HepG2 (cell line): ENCODE results near the gene ZNF512B. TPM values are rescaled to one million over a fixed set of nuclear protein-coding genes. Genes with fewer than 3 reads are reported as not detected.

Source experiments
- CENPT ChIP-seq: sonication (generic); formaldehyde crosslinking; IDR thresholded peaks from 2 replicates; pipeline ENCODE4 v1.8.0; 2022; ENCODE audit warnings: low read depth, mild to moderate bottlenecking, moderate library complexity, missing genetic modification reagents
- CENPX ChIP-seq: sonication (generic); formaldehyde crosslinking; IDR thresholded peaks from 2 replicates; pipeline ENCODE4 v1.9.0; 2021; ENCODE audit warnings: mild to moderate bottlenecking, missing genetic modification reagents, moderate library complexity
- FOXP1 ChIP-seq, 2 experiments: fragments of 450-650 bp in 1 of 2; IDR thresholded peaks; 2 replicates each; pipeline ENCODE4 v1.6.1; 2017 to 2018; ENCODE audit warnings: antibody characterized with exemption in 1 of 2
- HNRNPL ChIP-seq: fragments of 200-400 bp; formaldehyde crosslinking; IDR thresholded peaks from 2 replicates; pipeline ENCODE4 v1.6.1; 2017; ENCODE audit warnings: mild to moderate bottlenecking, low read depth, low read length
- ISX ChIP-seq: sonication (generic); formaldehyde crosslinking; conservative IDR thresholded peaks from 2 replicates; pipeline ENCODE4 v1.5.0; 2020; ENCODE audit warnings: missing genetic modification reagents
- KDM5A ChIP-seq: fragments of 200-600 bp; sonication (generic); IDR thresholded peaks from 2 replicates; pipeline ENCODE4 v1.7.0; 2018; ENCODE audit warnings: antibody characterized with exemption, mild to moderate bottlenecking, low read length, borderline replicate concordance
- KLF12 ChIP-seq: sonication (generic); formaldehyde crosslinking; IDR thresholded peaks from 2 replicates; pipeline ENCODE4 v1.4.0; 2020; ENCODE audit warnings: missing genetic modification reagents, borderline replicate concordance
- MATR3 ChIP-seq: sonication (generic); formaldehyde crosslinking; IDR thresholded peaks from 2 replicates; pipeline ENCODE4 v1.4.0; 2020; ENCODE audit warnings: missing genetic modification reagents
- MLLT10 ChIP-seq: sonication (generic); formaldehyde crosslinking; IDR thresholded peaks from 2 replicates; pipeline ENCODE4 v1.4.0; 2020; ENCODE audit warnings: missing genetic modification reagents
- PCBP2 ChIP-seq: fragments of 200-400 bp; formaldehyde crosslinking; optimal IDR thresholded peaks from 2 replicates; pipeline ENCODE3; 2018; ENCODE audit warnings: low read length, low read depth; ENCODE audit not compliant: poor library complexity, severe bottlenecking
- SRY ChIP-seq: sonication (generic); formaldehyde crosslinking; IDR thresholded peaks from 2 replicates; pipeline ENCODE4 v1.8.0; 2022; ENCODE audit warnings: mild to moderate bottlenecking, missing genetic modification reagents
- TCF7 ChIP-seq: sonication (generic); IDR thresholded peaks from 2 replicates; pipeline ENCODE4 v1.6.1; 2016; ENCODE audit warnings: antibody characterized with exemption, low read depth
- ZBTB21 ChIP-seq: sonication (generic); formaldehyde crosslinking; IDR thresholded peaks from 2 replicates; pipeline ENCODE4 v1.4.0; 2020; ENCODE audit warnings: missing genetic modification reagents
- ZKSCAN5 ChIP-seq: sonication (generic); formaldehyde crosslinking; IDR thresholded peaks from 2 replicates; pipeline ENCODE4 v1.5.1; 2020; ENCODE audit warnings: mild to moderate bottlenecking, missing genetic modification reagents
- ZNF143 ChIP-seq: sonication (generic); formaldehyde crosslinking; IDR thresholded peaks from 2 replicates; pipeline ENCODE4 v1.4.0; 2020; ENCODE audit warnings: missing genetic modification reagents
- ZNF275 ChIP-seq: sonication (generic); formaldehyde crosslinking; IDR thresholded peaks from 2 replicates; pipeline ENCODE4 v1.8.0; 2022; ENCODE audit warnings: missing genetic modification reagents, mild to moderate bottlenecking, inconsistent platforms, borderline replicate concordance
- ZNF549 ChIP-seq: sonication (generic); formaldehyde crosslinking; IDR thresholded peaks from 2 replicates; pipeline ENCODE4 v1.5.0; 2020; ENCODE audit warnings: missing genetic modification reagents
- ZNF644 ChIP-seq: IDR thresholded peaks from 2 replicates; pipeline ENCODE4 v1.6.1; 2016; ENCODE audit warnings: low read depth
- polyA plus RNA-seq, 8 experiments: library from polyadenylated mRNA; depleted of rRNA in 3 of 8; stranded (reverse) in 7 of 8; unstranded in 1 of 8; fragments of >200 nt; fragmentation: Illumina TruSeq in 4 of 8; extraction: Trizol in 4 of 8; gene quantifications; 2 replicates each; pipeline versions ENCODE4 v1.2.1 to v1.2.3, GENCODE V29; 2011 to 2016; ENCODE audit warnings: low read depth in 4 of 8, missing spikeins in 1 of 8, mixed read lengths in 1 of 8; ENCODE audit not compliant: insufficient read depth in 1 of 8
- total RNA-seq, 5 experiments: library from RNA; depleted of rRNA; stranded (reverse); fragments of >200 nt; fragmentation: Illumina TruSeq; extraction: Trizol; gene quantifications; 2 replicates each; pipeline ENCODE4 v1.2.3, GENCODE V29; 2016; ENCODE audit warnings: low read depth in 1 of 5
- TF ChIP-seq, protein P1 (sequence below), 2 experiments: IDR thresholded peaks; 2 replicates each; pipeline ENCODE4 v1.6.1; 2011 to 2012; ENCODE audit warnings: low read length in 2 of 2, borderline replicate concordance in 1 of 2, low read depth in 1 of 2, mild to moderate bottlenecking in 1 of 2, moderate library complexity in 1 of 2
- TF ChIP-seq, protein P2 (sequence below): sonication (generic); formaldehyde crosslinking; IDR thresholded peaks from 2 replicates; pipeline ENCODE4 v1.4.0; 2020; ENCODE audit warnings: missing genetic modification reagents

Gene ZNF512B
- total and polyA plus RNA-seq, 2 of the 13 experiments (the other 11 are each of a cell fraction or from before 2014, with no cell fraction given): 11.5 to 30.6 TPM

DNA sequence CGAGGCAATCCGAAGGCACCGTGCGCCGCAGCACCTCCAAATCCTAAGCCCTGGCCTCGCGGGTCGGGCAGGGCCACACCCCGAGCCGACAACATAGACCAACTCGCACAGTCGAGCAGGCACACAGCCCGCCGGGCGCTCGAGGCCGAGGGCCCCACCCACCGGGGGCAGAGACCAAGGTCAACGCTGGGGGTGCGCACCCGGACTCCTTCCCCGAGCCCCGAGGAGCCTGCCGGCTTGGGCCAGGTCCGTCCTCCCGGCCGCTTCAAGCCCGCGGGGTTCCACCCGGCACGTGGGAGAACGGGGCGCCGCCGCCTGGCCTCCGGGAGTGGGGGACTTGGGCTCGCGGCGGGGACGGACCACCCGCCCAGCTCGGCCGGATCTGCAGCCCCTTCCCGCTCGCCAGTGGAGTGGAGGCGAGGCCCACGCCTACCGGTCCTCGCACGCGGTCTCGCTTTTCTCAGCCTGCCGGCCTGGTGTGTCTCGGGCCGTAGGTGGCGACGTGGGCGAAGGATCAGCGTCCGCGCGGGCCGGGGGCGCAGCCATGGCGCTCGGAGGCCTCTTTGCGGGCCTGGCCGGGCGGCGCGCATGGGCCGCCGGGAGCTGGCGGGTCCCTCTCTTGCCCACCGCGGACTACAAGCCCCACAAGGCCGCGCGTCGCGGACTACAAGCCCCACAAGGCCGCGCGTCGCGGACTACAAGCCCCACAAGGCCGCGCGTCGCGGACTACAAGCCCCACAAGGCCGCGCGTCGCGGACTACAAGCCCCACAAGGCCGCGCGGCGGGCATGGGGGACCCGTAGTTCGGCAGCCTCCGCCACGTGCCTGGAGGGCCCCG, 13.7 kb downstream of the ZNF512B start, which contains the start of gene UCKL1 (continued):
- TF ChIP-seq, protein P1, sequence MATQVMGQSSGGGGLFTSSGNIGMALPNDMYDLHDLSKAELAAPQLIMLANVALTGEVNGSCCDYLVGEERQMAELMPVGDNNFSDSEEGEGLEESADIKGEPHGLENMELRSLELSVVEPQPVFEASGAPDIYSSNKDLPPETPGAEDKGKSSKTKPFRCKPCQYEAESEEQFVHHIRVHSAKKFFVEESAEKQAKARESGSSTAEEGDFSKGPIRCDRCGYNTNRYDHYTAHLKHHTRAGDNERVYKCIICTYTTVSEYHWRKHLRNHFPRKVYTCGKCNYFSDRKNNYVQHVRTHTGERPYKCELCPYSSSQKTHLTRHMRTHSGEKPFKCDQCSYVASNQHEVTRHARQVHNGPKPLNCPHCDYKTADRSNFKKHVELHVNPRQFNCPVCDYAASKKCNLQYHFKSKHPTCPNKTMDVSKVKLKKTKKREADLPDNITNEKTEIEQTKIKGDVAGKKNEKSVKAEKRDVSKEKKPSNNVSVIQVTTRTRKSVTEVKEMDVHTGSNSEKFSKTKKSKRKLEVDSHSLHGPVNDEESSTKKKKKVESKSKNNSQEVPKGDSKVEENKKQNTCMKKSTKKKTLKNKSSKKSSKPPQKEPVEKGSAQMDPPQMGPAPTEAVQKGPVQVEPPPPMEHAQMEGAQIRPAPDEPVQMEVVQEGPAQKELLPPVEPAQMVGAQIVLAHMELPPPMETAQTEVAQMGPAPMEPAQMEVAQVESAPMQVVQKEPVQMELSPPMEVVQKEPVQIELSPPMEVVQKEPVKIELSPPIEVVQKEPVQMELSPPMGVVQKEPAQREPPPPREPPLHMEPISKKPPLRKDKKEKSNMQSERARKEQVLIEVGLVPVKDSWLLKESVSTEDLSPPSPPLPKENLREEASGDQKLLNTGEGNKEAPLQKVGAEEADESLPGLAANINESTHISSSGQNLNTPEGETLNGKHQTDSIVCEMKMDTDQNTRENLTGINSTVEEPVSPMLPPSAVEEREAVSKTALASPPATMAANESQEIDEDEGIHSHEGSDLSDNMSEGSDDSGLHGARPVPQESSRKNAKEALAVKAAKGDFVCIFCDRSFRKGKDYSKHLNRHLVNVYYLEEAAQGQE (IDR thresholded peaks at IDR 0.05; ENCODE audit: borderline replicate concordance in 1 of 2, low read depth in 1 of 2, low read length in 2 of 2): peak in 1 of 2 experiments; percentile 65; a peak in 2 of 4 replicates
- peak; percentile 99 for TF ChIP-seq SRY (CRISPR knock-in tag)
- peak; percentile 93 for TF ChIP-seq HNRNPL
- TF ChIP-seq ISX (CRISPR knock-in tag): peak; percentile 97
- no peak; the same call in 1 of the 2 replicates for TF ChIP-seq ZKSCAN5 (CRISPR knock-in tag)
- 0 out of 2 replicates have a peak, but pooled peaks have one; percentile 69 for TF ChIP-seq MATR3
- TF ChIP-seq PCBP2: no peak
- TF ChIP-seq ZBTB21 (CRISPR knock-in tag): peak; percentile 61; the same call in 1 of the 2 replicates
- TF ChIP-seq ZNF644 (CRISPR knock-in tag): 0 out of 2 replicates have a peak, but pooled peaks have one; percentile 21
- peak; percentile 100 for TF ChIP-seq KLF12 (CRISPR knock-in tag)
- TF ChIP-seq MLLT10 (CRISPR knock-in tag): peak; percentile 96
- TF ChIP-seq CENPT (CRISPR knock-in tag): peak; percentile 63; the same call in 1 of the 2 replicates
- 0 out of 2 replicates have a peak, but pooled peaks have one; percentile 15 for TF ChIP-seq TCF7
- peak; percentile 98 for TF ChIP-seq ZNF143
- no peak for TF ChIP-seq FOXP1 (IDR thresholded peaks at IDR 0.05)
- peak; percentile 9; the same call in 1 of the 2 replicates for TF ChIP-seq FOXP1 (CRISPR knock-in tag; IDR thresholded peaks at IDR 0.05)
- TF ChIP-seq CENPX (CRISPR knock-in tag): no peak; the same call in 1 of the 2 replicates
- TF ChIP-seq ZNF549: peak; percentile 80
- TF ChIP-seq ZNF275 (CRISPR knock-in tag): peak; percentile 100
- peak; percentile 82 for TF ChIP-seq KDM5A
- TF ChIP-seq, protein P2, sequence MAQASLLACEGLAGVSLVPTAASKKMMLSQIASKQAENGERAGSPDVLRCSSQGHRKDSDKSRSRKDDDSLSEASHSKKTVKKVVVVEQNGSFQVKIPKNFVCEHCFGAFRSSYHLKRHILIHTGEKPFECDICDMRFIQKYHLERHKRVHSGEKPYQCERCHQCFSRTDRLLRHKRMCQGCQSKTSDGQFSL (CRISPR knock-in tag): peak; percentile 97
